HAP-1 (cell line): ENCODE measurements around the gene TTLL4.
"Not testable (repeated sequence)": the region's sequence is repeated elsewhere in the genome, so short reads cannot be mapped to it uniquely, and the experiment has no call there.

Source experiments
- DNase-seq, 2 experiments: peaks; one replicate each; pipeline ENCODE4 v3.0.0-alpha.2; 2016 to 2020; ENCODE audit warnings: low spot score in 2 of 2
- H3K27me3 ChIP-seq: fragments of 250-450 bp; sonication (Bioruptor Pico); 2 replicates; pipeline ENCODE4 v1.5.1; 2020; ENCODE audit warnings: low read depth, mild to moderate bottlenecking, moderate library complexity
- H3K36me3 ChIP-seq: fragments of 250-450 bp; sonication (Bioruptor Pico); replicated peaks from 2 replicates; pipeline ENCODE4 v1.5.1; 2020; ENCODE audit warnings: mild to moderate bottlenecking
- H3K4me1 ChIP-seq: fragments of 250-450 bp; sonication (Bioruptor Pico); 2 replicates; pipeline ENCODE4 v1.5.1; 2020; ENCODE audit warnings: mild to moderate bottlenecking
- H3K4me3 ChIP-seq: fragments of 250-450 bp; sonication (Bioruptor Pico); 2 replicates; pipeline ENCODE4 v1.5.1; 2020; ENCODE audit warnings: mild to moderate bottlenecking, moderate library complexity
- H3K9me3 ChIP-seq: fragments of 250-450 bp; sonication (Bioruptor Pico); 2 replicates; pipeline ENCODE4 v1.5.1; 2020; ENCODE audit warnings: mild to moderate bottlenecking, moderate library complexity
- in situ Hi-C: fragments of 300-500 bp; cut with MboI; formaldehyde crosslinking; loops from 3 replicates; pipeline ENCODE4 v1.14.3; 2020; ENCODE audit warnings: low sequenced_read_pairs, inconsistent platforms, mixed read lengths

TTLL4 gene

GRCh38 chr2:218710687-218711549 lies at the start of gene TTLL4:
TSS of gene TTLL4 (plus strand) at chr2:218710835. CDS start at chr2:218737677, 26,842 bp downstream.
- in situ Hi-C loops, result no loop called here
- no peaks in the 10 kb centered on the region for H3K27me3 ChIP-seq
- peaks cover 14% of the 10 kb centered on the region for H3K36me3 ChIP-seq
- H3K4me1 ChIP-seq, result peaks cover 8% of the 10 kb centered on the region
- H3K4me3 ChIP-seq, result peak within 1 kb of the TSS; percentile 88
- peak; percentile 94 to 98 for DNase-seq
- H3K9me3 ChIP-seq, result no peaks in the 10 kb centered on the region

- H3K9me3 ChIP-seq, result no peaks in the 10 kb centered on the region
- no peaks in the 10 kb centered on the region; the same call in none of the 2 replicates for H3K4me1 ChIP-seq
- in situ Hi-C loops, result loop anchor here (25.0 kb wide), 1 partner anchor 375 kb away; the partner anchor contains the start of gene TMBIM1
- no peak overlapping the region for H3K4me3 ChIP-seq
- peaks cover 66% of the 10 kb centered on the region for H3K36me3 ChIP-seq
- no peaks in the 10 kb centered on the region for H3K27me3 ChIP-seq
- no peak for DNase-seq
These were observed 48.3 kb upstream of the TTLL4 start for GRCh38 chr2:218662377-218662776.

GRCh38 chr2:218662827-218663226 lies 47.8 kb upstream of the TTLL4 start:
- no peak for DNase-seq
- Histone ChIP-seq H3K4me3 (no peak overlapping the region), H3K36me3 (peaks cover 66% of the 10 kb centered on the region), H3K27me3 (no peaks in the 10 kb centered on the region), H3K9me3 (no peaks in the 10 kb centered on the region), H3K4me1 (no peaks in the 10 kb centered on the region; the same call in none of the 2 replicates)
- in situ Hi-C loops, result loop anchor here (25.0 kb wide), 1 partner anchor 376 kb away; the partner anchor contains the start of gene TMBIM1

- no peaks in the 10 kb centered on the region for H3K27me3 ChIP-seq
- H3K9me3 ChIP-seq, result no peaks in the 10 kb centered on the region
- H3K4me1 ChIP-seq, result no peaks in the 10 kb centered on the region; the same call in 1 of the 2 replicates
- no peak overlapping the region for H3K4me3 ChIP-seq
- H3K36me3 ChIP-seq, result peaks cover 69% of the 10 kb centered on the region
- no peak for DNase-seq
- in situ Hi-C loops, result loop anchor here (25.0 kb wide), 1 partner anchor 377 kb away; the partner anchor contains the start of gene TMBIM1
These were observed 46.7 kb upstream of the TTLL4 start for GRCh38 chr2:218663901-218664300.

DNA sequence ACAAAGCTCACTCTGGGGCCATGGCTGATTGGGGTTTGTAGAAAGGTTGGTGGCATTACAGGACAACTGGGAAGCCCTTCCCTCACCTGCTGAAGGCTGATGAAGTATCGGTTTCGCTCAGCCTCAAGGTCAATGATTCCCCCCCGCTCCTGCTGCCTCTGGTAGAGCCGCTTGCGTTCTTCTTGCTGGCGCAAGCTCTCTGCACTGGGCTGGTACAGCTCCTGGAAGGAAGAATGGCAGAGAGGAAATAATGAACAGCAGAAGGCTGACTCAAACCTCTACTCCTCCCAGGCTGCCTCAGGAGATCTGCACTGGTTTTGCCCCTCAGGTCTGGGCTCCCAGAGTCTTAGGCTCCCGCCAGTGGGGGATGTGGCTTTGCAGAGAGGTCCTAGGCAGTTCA lies 46.0 kb upstream of the TTLL4 start:
- in situ Hi-C loops, result loop anchor here (25.0 kb wide), 1 partner anchor 377 kb away; the partner anchor contains the start of gene TMBIM1
- no peaks in the 10 kb centered on the region for H3K9me3 ChIP-seq
- peaks cover 72% of the 10 kb centered on the region for H3K36me3 ChIP-seq
- H3K4me1 ChIP-seq, result no peaks in the 10 kb centered on the region; the same call in 1 of the 2 replicates
- no peaks in the 10 kb centered on the region for H3K27me3 ChIP-seq
- H3K4me3 ChIP-seq, result no peak overlapping the region
- no peak for DNase-seq

- Histone ChIP-seq H3K36me3 (peaks cover 23% of the 10 kb centered on the region), H3K9me3 (no peaks in the 10 kb centered on the region), H3K27me3 (no peaks in the 10 kb centered on the region), H3K4me3 (peak overlapping the region; percentile 94), H3K4me1 (no peaks in the 10 kb centered on the region; the same call in 1 of the 2 replicates)
- DNase-seq, result no peak
- in situ Hi-C loops, result loop anchor here (25.0 kb wide), 1 partner anchor 384 kb away; the partner anchor contains the start of gene TMBIM1
These were observed 39.5 kb upstream of the TTLL4 start for GRCh38 chr2:218671097-218671653.

GRCh38 chr2:218671654-218672566 lies 38.7 kb upstream of the TTLL4 start, which contains the start of the genes RNF25 and STK36:
TSS of gene RNF25 (minus strand) at chr2:218672002. CDS start at chr2:218671970, 32 bp downstream.
TSS of gene STK36 (plus strand) at chr2:218672086. CDS start at chr2:218672830, 744 bp downstream.
- no peaks in the 10 kb centered on the region for H3K4me1 ChIP-seq
- peak within 1 kb of the TSS; percentile 94 for H3K4me3 ChIP-seq
- peaks cover 17% of the 10 kb centered on the region for H3K36me3 ChIP-seq
- H3K27me3 ChIP-seq, result no peaks in the 10 kb centered on the region
- peak; percentile 91 to 93 for DNase-seq
- in situ Hi-C loops, result loop anchor here (25.0 kb wide), 1 partner anchor 385 kb away; the partner anchor contains the start of gene TMBIM1
- no peaks in the 10 kb centered on the region for H3K9me3 ChIP-seq

GRCh38 chr2:218679119-218679518 lies 31.5 kb upstream of the TTLL4 start:
- Histone ChIP-seq H3K4me3 (no peak overlapping the region), H3K36me3 (peaks cover 7% of the 10 kb centered on the region), H3K9me3 (no peaks in the 10 kb centered on the region), H3K27me3 (no peaks in the 10 kb centered on the region), H3K4me1 (no peaks in the 10 kb centered on the region)
- no peak for DNase-seq
- in situ Hi-C loops, result no loop called here

- Histone ChIP-seq H3K4me1 (no peaks in the 10 kb centered on the region), H3K4me3 (no peak overlapping the region), H3K36me3 (peaks cover 10% of the 10 kb centered on the region), H3K27me3 (no peaks in the 10 kb centered on the region), H3K9me3 (no peaks in the 10 kb centered on the region)
- in situ Hi-C loops, result no loop called here
- no peak for DNase-seq
These were observed 30.6 kb upstream of the TTLL4 start for GRCh38 chr2:218680061-218680460.

- H3K4me1 ChIP-seq, in situ Hi-C loops, H3K9me3 ChIP-seq, H3K27me3 ChIP-seq, H3K4me3 ChIP-seq: not testable (repeated sequence)
- peak; percentile 76 to 83 for DNase-seq
- peaks cover 10% of the 10 kb centered on the region for H3K36me3 ChIP-seq
These were observed 23.1 kb upstream of the TTLL4 start for GRCh38 chr2:218687400-218688060.

DNA sequence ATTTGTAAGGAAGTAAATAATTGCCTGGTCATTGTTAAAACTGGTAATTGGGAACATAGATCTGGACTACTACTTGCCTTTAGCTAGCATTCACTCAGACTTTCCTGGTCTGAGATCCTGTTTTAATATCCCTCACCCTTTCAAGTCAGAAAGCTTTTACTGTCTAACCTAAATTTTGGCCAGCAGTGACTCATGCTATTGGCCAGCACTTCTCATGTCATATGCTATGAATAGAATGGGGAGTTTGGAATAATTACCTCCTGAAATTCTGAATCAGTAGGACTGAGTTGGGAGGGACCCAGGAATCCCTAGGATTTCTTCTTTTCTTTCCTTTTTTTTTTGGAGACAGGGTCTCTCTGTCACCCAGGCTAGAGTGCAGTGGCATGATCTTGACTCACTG lies 19.4 kb upstream of the TTLL4 start:
- DNase-seq, result no peak
- no peak overlapping the region for H3K4me3 ChIP-seq
- H3K27me3 ChIP-seq, result no peaks in the 10 kb centered on the region
- in situ Hi-C loops, result no loop called here
- H3K36me3 ChIP-seq, result peaks cover 4% of the 10 kb centered on the region
- H3K4me1 ChIP-seq, result peaks cover 3% of the 10 kb centered on the region; the same call in 1 of the 2 replicates
- no peaks in the 10 kb centered on the region for H3K9me3 ChIP-seq

DNA sequence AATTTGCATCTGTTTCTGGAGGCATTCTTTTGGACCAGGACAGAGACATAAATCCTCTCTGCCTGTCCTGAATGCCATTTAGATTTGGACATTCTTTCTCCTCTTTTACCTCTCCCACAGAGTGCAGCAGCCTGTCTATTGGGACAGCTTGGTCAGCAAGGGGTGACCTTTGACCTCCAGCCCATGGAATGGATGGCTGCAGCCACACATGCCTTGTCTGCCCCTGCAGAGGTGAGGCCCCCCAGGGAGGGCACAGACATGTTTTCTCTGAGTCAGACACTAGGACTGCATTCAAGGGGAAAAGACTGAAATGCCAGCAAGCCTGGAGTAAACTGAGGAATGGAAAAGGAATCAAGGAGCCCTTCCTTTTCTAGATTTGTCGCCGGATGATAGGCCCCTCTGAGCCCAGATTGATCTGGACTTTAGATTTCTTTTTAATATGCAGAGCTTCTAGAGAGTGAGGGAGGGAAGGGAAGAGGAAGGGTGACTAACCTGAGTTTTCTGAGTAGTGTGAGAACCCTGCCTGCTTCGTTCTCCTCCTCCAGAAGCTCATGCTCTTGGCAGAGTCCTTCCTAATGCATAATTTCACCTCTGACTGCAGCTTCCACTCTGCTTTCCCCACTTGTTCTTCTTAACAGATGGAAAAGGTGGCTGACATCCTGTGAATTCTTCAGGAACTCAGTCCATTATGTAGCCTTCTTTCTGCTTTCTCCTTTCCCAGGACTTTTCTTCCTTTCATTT lies 16.1 kb upstream of the TTLL4 start:
- Histone ChIP-seq H3K4me3 (no peak overlapping the region), H3K4me1 (no peaks in the 10 kb centered on the region), H3K36me3 (peaks cover 4% of the 10 kb centered on the region), H3K9me3 (no peaks in the 10 kb centered on the region), H3K27me3 (no peaks in the 10 kb centered on the region)
- DNase-seq, result no peak
- in situ Hi-C loops, result no loop called here
